ENCODE data around the gene PABPC1L.

Gene PABPC1L

GRCh38 chr20:44966030-44966961, 56.4 kb downstream of the PABPC1L start, which contains the start of gene STK4:
TSS of gene STK4 (plus strand) at chr20:44966512. CDS start at chr20:44966569, 57 bp downstream.
- peak; percentile 90 for DNase-seq (ENCODE audit: low read depth)

- no peak for DNase-seq (ENCODE audit: low read depth)
These were observed 57.4 kb downstream of the PABPC1L start for GRCh38 chr20:44967207-44967807.

GRCh38 chr20:44969300-44969894, 59.5 kb downstream of the PABPC1L start:
- DNase-seq (ENCODE audit: low read depth) = no peak

GRCh38 chr20:44970243-44970757, 60.4 kb downstream of the PABPC1L start:
- no peak for DNase-seq (ENCODE audit: low read depth)

- no peak for DNase-seq (ENCODE audit: low read depth)
These were observed 63.2 kb downstream of the PABPC1L start for GRCh38 chr20:44973053-44973452.

- DNase-seq (ENCODE audit: low read depth) = no peak
These were observed 66.8 kb downstream of the PABPC1L start for GRCh38 chr20:44976698-44977097.

GRCh38 chr20:44979090-44979621, 69.3 kb downstream of the PABPC1L start:
- peak; percentile 41 for DNase-seq (ENCODE audit: low read depth)

GRCh38 chr20:44981736-44982406, 72.0 kb downstream of the PABPC1L start:
- no peak for DNase-seq (ENCODE audit: low read depth)

- no peak for DNase-seq (ENCODE audit: low read depth)
These were observed 73.3 kb downstream of the PABPC1L start for GRCh38 chr20:44983093-44983674.

GRCh38 chr20:44988631-44989171, 78.8 kb downstream of the PABPC1L start:
- no peak for DNase-seq (ENCODE audit: low read depth)
